Activated T-helper 1 cell treated with anti-CD3 and anti-CD28 coated beads, Interleukin-12 subunit alpha, Interleukin-12 subunit beta, Interleukin-2, Interleukin-4 antibody, amounts not matched to agents 30 ng/mL and 10 ng/mL and 1 ng/mL, durations not matched to agents 14 hours and 24 hours and 36 hours (primary cell): ENCODE measurements around the gene COMMD1. TPM values are rescaled to one million over a fixed set of nuclear protein-coding genes. Genes with fewer than 3 reads are reported as not detected.

ENCODE experiments used
- DNase-seq: peaks from one replicate; pipeline ENCODE4 v3.0.0; 2021; ENCODE audit warnings: low spot score
- H3K27ac Mint-ChIP-seq: one replicate; pipeline ENCODE4 v1.8.0; 2021; ENCODE audit warnings: mild to moderate bottlenecking, mixed read lengths
- H3K27me3 Mint-ChIP-seq: one replicate; pipeline ENCODE4 v1.8.0; 2022; ENCODE audit warnings: mild to moderate bottlenecking, moderate library complexity, mixed read lengths; ENCODE audit not compliant: insufficient read depth
- H3K36me3 Mint-ChIP-seq: one replicate; pipeline ENCODE4 v1.8.0; 2021; ENCODE audit warnings: low read depth, mixed read lengths
- H3K4me1 Mint-ChIP-seq: one replicate; pipeline ENCODE4 v1.8.0; 2021; ENCODE audit warnings: low read depth, mixed read lengths
- H3K4me3 Mint-ChIP-seq: one replicate; pipeline ENCODE4 v1.8.0; 2021; ENCODE audit warnings: mild to moderate bottlenecking, moderate library complexity, mixed read lengths
- H3K9me3 Mint-ChIP-seq: one replicate; pipeline ENCODE4 v1.8.0; 2021; ENCODE audit warnings: mixed read lengths
- intact Hi-C: fragments of 100-400 bp; cut with micrococcal nuclease; formaldehyde crosslinking; loops from one replicate; pipeline ENCODE4 v1.15.1; 2024
- total RNA-seq: library from RNA; stranded (reverse); gene quantifications from 2 replicates; pipeline ENCODE4 v1.2.3, GENCODE V29; 2022

The COMMD1 gene
- total RNA-seq, 1 donor from 2014 or later = 25.4 TPM

DNA sequence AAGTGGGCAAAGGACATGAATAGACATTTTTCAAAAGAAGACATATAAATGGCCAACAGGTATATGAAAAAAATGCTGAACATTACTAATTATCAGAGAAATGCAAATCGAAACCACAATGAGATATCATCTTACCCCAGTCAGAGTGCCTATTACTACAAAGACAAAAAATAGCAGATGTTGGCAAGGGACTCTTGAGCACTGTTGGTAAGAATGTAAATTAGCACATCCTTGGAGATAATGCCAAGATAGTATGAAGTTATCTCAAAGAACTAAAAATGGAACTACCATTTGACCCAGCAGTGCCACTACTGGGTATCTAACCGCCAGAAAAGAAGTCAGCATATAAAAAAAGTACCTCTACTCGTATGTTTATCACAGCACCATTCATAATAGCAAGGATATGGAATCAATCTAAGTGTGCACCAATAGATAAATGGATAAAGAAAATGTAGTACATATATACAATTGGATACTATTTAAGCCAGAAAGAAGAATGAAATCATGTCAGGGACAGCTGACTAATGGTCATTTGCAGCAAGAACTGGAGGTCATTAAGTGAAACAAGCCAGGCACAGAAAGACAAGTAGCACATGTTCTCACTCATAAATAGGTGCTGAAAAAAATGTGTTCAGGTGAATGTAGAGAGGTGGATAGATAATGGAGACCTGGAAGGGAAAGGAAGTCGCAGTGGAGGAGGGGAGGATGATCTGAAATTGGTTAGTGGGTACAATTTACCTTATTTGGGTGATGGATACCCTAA is 148.7 kb downstream of the COMMD1 start:
- intact Hi-C loops = no loop called here
- Mint-ChIP-seq H3K4me1 (no peaks in the 10 kb centered on the region), H3K9me3 (no peaks in the 10 kb centered on the region), H3K27me3 (no peaks in the 10 kb centered on the region), H3K36me3 (no peaks in the 10 kb centered on the region), H3K4me3 (no peak overlapping the region), H3K27ac (no peak overlapping the region)
- no peak for DNase-seq

DNA sequence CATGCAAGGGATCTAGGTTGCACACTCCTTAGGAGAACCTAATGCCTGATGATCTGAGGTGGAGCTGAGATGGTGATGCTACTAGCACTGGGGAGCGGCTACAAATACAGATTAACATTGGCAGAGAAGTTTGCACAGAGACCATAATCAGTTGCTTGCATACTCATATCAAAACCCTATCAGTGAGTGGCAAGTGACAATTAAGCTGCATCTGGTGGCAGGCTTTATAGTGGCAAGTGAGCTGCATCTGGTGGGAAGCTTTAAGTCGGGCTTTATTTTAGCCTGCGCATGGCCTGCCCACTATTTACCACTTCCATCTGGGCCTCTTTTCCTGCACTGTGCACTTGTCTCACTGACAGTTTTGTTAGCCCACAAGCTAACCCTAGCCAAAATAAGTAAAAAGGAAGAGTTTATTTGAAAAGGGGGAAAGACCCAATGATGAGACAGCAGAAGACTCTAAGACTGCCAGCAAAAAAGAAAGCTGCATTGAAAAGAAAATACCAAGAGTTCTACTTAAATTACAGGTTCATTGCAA is 149.5 kb downstream of the COMMD1 start:
- intact Hi-C loops = no loop called here
- no peak overlapping the region for H3K4me3 Mint-ChIP-seq
- no peaks in the 10 kb centered on the region for H3K27me3 Mint-ChIP-seq
- H3K4me1 Mint-ChIP-seq = no peaks in the 10 kb centered on the region
- H3K27ac Mint-ChIP-seq = no peak overlapping the region
- H3K36me3 Mint-ChIP-seq = no peaks in the 10 kb centered on the region
- no peak for DNase-seq
- no peaks in the 10 kb centered on the region for H3K9me3 Mint-ChIP-seq

DNA sequence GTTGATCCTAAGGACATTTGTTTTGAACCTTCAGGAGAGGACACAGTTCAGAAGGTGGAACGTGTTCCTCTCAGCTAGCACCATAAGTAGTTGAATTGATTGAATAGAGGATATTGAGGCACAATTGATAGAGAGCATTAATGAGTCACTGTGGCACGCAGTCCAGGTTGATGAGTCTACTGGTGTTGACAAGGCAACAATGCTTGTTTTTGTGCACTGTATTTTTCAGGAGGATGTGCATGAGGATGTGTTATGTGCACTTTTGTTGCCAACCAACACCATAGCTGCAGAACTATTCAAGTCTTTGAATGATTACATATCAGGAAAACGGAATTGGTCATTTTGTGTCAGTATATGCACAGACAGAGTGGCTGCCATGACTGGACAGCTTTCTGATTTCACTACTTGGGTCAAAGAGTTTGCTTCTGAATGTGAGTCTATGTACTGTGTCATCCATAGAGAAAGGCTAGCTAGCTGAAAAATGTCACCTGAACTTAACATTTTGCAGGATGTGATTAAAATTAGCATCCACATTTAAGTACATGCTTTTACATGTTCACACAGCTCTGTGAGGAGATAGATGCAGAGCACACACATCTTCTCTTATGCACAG is 150.4 kb downstream of the COMMD1 start:
- Mint-ChIP-seq H3K27ac (no peak overlapping the region), H3K9me3 (no peaks in the 10 kb centered on the region), H3K36me3 (no peaks in the 10 kb centered on the region), H3K27me3 (no peaks in the 10 kb centered on the region), H3K4me3 (no peak overlapping the region), H3K4me1 (no peaks in the 10 kb centered on the region)
- intact Hi-C loops = no loop called here
- no peak for DNase-seq

DNA sequence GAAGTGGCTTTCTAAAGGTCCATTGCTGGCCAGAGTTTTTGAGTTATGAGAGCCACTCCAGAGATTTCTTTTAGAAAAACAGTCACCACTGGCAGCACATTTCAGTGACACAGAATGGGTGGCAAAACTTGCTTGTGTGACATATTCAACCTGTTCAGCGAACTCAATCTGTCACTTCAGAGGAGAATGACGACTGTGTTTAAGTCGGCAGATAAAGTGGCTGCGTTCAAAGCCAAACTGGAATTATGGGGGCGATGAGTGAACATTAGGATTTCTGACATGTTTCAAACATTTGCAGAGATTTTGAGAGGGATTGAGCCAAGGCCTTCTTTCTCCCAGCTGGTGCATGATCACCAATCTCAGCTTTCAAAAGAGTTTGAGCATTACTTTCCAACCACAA is 150.9 kb downstream of the COMMD1 start:
- Mint-ChIP-seq H3K9me3 (no peaks in the 10 kb centered on the region), H3K36me3 (no peaks in the 10 kb centered on the region), H3K27me3 (no peaks in the 10 kb centered on the region), H3K4me3 (no peak overlapping the region), H3K4me1 (no peaks in the 10 kb centered on the region), H3K27ac (no peak overlapping the region)
- no peak for DNase-seq
- intact Hi-C loops = no loop called here

DNA sequence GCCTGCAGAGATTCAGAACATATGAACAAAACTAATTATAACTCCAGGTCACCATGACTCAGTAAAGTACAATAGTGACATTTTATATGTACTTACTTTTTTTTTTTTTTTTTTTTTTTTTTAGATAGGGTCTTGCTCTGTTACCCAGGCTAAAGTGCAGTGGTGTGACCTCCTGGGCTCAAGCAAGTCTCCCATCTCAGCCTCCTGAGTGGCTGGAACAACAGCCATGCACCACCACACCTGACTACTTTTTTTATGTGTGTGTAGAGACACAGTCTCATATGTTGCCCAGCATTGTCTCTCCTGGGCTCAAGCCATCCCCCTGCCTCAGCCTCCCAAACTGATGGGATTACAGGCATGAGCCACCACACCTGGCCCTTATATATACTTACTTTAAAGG is 159.8 kb downstream of the COMMD1 start:
- no peaks in the 10 kb centered on the region for H3K36me3 Mint-ChIP-seq
- H3K27me3 Mint-ChIP-seq = no peaks in the 10 kb centered on the region
- no peaks in the 10 kb centered on the region for H3K9me3 Mint-ChIP-seq
- DNase-seq = no peak
- no peaks in the 10 kb centered on the region for H3K4me1 Mint-ChIP-seq
- no peak overlapping the region for H3K4me3 Mint-ChIP-seq
- intact Hi-C loops = no loop called here
- H3K27ac Mint-ChIP-seq = no peak overlapping the region

DNA sequence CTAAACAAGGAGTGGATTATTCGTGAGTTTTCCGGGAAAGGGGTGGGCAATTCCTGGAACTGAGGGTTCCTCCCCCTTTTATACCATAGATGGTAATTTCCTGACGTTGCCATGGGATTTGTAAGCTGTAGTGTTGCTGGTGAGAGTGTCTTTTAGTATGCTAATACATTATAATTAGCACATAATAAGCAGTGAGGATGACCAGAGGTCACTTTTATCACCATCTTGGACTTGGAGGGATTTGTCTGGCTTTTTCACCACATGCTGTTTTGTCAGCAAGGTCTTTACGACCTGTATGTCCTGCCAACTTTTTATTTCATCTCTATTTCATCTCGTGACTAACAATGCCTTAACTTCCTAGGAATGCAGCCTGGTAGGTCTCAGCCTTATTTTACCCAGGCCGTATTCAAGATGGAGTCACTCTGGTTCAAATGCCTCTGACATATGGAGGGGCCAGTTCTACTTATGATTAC is 165.7 kb downstream of the COMMD1 start:
- Mint-ChIP-seq H3K27ac (no peak overlapping the region), H3K27me3 (no peaks in the 10 kb centered on the region), H3K9me3 (peaks cover 11% of the 10 kb centered on the region), H3K4me3 (no peak overlapping the region), H3K4me1 (no peaks in the 10 kb centered on the region), H3K36me3 (peaks cover 3% of the 10 kb centered on the region)
- intact Hi-C loops = no loop called here
- DNase-seq = no peak

DNA sequence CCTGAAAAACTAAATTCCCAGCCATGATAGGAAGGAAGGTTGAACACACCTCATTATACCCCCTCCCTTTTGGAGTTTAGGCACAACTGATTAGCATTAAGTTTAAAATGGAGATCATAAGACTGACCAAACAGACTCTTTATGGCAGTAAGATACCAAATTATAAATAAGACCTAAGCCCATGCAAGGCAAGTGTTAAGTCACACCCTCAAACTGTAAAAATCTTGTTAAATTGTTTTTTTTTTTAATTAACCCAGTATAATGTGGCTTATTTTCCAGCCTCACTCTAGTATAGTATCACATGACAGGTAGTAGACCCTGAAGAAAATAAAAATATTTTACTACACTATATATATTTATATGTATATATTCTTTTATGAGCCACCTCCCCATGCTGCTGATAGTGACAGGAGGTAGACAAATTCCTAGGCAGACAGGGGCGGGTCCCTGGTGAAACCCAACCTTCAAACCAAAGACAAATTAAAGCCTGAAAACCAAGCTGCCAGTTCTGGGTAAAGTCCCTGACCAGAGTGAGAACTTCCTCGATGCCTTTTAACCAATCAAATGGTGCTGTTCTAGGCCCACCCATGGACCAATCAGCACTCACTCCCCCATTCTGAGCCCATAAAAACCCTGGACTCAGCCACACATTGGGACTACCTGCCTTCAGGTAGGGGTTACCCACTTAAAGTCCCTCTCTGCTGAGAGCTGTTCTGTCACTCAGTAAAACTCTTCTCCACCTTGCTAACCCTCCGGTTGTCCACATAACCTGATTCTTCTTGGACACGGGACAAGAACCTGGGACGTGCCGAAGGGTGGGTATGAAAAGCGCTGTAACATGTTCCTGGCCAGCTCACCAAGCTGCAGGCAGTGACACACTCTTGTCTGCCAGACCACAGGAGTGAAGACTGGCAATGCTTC is 166.5 kb downstream of the COMMD1 start:
- Mint-ChIP-seq H3K36me3 (peaks cover 3% of the 10 kb centered on the region), H3K27me3 (no peaks in the 10 kb centered on the region), H3K9me3 (peaks cover 11% of the 10 kb centered on the region), H3K4me1 (no peaks in the 10 kb centered on the region), H3K27ac (no peak overlapping the region), H3K4me3 (no peak overlapping the region)
- intact Hi-C loops = no loop called here
- DNase-seq = no peak

DNA sequence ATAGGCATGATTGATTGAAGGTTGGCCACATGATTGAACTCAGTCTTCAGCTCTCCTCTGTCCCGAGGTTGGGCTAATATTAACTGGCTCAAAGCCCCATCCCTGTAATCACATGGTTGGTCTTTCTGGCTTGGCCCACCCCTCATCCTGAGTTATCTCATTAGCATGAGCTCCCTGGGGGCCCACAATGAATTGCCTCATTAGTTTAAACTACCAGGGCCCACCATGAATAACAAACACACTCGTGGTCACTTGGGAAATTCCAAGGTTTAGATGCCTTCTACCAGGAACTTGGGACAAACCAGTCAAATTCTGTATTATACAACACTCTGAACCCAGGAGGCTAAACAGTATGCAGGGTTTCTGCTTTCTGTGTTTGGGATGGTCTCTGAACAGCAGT is 168.8 kb downstream of the COMMD1 start:
- Mint-ChIP-seq H3K27ac (no peak overlapping the region), H3K36me3 (peaks cover 3% of the 10 kb centered on the region), H3K4me1 (no peaks in the 10 kb centered on the region), H3K9me3 (peaks cover 11% of the 10 kb centered on the region), H3K27me3 (no peaks in the 10 kb centered on the region), H3K4me3 (no peak overlapping the region)
- intact Hi-C loops = no loop called here
- no peak for DNase-seq

DNA sequence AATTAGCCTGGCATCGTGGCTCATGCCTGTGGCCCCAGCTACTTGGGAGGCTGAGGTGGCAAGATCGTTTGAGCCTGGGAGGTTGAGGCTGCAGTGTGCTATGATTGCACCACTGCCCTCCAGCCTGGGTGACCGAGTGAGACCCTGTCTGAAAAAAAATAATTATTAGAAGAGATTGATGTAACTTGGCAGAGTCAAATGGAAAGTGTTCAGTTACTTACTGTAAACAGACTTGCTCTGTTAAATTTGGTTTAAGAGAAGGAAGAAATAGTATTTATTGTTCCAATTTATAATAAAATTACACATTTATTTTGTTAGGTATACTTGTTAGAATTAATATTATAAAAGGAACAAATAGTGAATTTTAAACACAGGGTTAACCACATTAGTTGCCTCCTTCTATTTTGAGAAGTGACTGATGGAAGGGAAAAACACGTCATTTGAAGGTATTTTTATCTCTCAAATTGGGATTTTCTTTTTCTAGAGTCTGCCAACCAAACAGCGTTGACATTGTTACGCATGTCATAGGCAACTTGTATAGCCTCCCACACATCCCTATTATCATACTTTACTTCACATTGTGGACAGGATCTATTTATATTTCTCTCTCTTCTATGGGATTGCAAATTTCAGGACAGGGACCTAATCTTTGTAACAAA is 171.6 kb downstream of the COMMD1 start:
- intact Hi-C loops = no loop called here

DNA sequence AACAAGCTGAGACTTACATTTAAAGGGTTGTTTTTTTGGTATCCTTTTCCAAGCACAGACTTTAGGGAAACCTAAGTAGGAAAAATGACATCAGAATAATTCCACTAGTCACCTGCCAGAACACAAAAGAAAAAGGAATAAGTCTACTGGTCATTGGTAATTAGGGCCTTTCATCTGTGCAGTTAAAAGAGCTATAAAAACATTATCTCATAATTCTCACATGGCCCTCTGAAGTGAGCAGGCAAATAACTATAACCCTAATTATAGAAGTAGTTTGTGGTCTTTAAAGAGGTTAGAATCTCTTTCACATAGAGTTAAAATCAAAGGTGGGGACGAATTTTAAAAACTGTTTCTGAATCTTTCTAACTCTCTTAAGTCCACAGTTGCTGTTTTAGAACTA is 179.3 kb downstream of the COMMD1 start:
- no peaks in the 10 kb centered on the region for H3K9me3 Mint-ChIP-seq
- no peak overlapping the region for H3K4me3 Mint-ChIP-seq
- no peaks in the 10 kb centered on the region for H3K4me1 Mint-ChIP-seq

More for the DNA sequence above, 171.6 kb downstream of the COMMD1 start:
- DNase-seq = no peak
- H3K27ac Mint-ChIP-seq = no peak overlapping the region
- no peak overlapping the region for H3K4me3 Mint-ChIP-seq
- peaks cover 4% of the 10 kb centered on the region for H3K9me3 Mint-ChIP-seq
- H3K4me1 Mint-ChIP-seq = no peaks in the 10 kb centered on the region
- peaks cover 3% of the 10 kb centered on the region for H3K36me3 Mint-ChIP-seq
- no peaks in the 10 kb centered on the region for H3K27me3 Mint-ChIP-seq

DNA sequence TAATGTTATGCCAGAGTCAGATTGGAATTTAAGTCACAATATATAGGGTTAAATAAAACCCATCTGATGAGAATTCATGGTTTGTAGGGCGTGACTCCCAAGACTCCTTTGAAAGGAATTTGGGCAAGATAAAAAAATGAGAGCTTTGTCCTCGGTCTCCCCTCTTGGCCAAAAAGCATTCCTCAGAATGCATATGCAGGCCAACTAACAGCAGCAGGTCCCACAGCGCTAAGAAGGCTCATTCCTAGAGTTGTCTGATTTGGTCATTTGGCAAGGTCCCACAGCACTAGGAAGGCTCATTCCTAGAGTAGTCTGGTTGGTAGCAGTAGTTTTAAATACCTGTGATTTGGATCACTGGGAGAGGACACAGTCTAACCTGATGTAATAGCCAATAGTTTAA is 184.2 kb downstream of the COMMD1 start:
- Mint-ChIP-seq H3K27ac (no peak overlapping the region), H3K4me1 (no peaks in the 10 kb centered on the region), H3K4me3 (no peak overlapping the region), H3K27me3 (no peaks in the 10 kb centered on the region), H3K9me3 (no peaks in the 10 kb centered on the region), H3K36me3 (no peaks in the 10 kb centered on the region)
- intact Hi-C loops = no loop called here
- DNase-seq = no peak

More for the DNA sequence above, 179.3 kb downstream of the COMMD1 start:
- Mint-ChIP-seq H3K36me3 (no peaks in the 10 kb centered on the region), H3K27me3 (no peaks in the 10 kb centered on the region), H3K27ac (no peak overlapping the region)
- intact Hi-C loops = no loop called here
- no peak for DNase-seq

DNA sequence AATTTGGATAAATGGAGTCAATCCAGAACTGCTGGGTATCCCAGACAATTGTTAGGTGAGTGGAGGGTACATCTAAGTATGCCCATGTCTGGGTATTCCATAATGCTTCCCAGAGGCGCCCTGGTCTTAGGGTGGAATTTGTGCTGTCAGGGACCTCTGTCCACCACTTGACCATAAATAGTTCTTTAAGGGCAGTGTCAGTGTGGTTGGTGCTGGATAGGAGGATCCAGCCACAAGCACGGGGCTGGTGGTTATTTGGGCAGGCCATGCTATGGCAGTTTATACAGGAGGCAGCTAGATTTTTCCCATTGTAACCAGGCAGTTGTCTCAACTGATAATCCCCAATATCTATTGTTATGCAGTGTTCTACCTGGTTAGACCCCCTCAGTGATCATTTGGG is 186.0 kb downstream of the COMMD1 start:
- H3K27ac Mint-ChIP-seq = no peak overlapping the region
- no peaks in the 10 kb centered on the region for H3K4me1 Mint-ChIP-seq
- H3K9me3 Mint-ChIP-seq = no peaks in the 10 kb centered on the region
- no peak for DNase-seq
- H3K27me3 Mint-ChIP-seq = no peaks in the 10 kb centered on the region
- H3K4me3 Mint-ChIP-seq = no peak overlapping the region
- intact Hi-C loops = no loop called here
- H3K36me3 Mint-ChIP-seq = no peaks in the 10 kb centered on the region
